Keratinocyte (primary cell): ENCODE data around the gene TRPV2. TPM values are rescaled to one million over a fixed set of nuclear protein-coding genes. Genes with fewer than 3 reads are reported as not detected.
A peak's percentile ranks its signal among the peaks of the same experiment; 100 is the strongest.

ENCODE experiments used
- DNase-seq: peaks from one replicate; pipeline ENCODE4 v3.0.0-alpha.2; 2011; ENCODE audit warnings: low read depth, missing footprints, low spot score
- FAIRE-seq: peaks from 2 replicates; lab custom pipeline; 2011; peaks lifted over from hg19 to GRCh38; lab: Jason Lieb, UNC
- H2AFZ ChIP-seq: 2 replicates; pipeline ENCODE4 v1.6.0; 2012; ENCODE audit warnings: low read length, control low read depth, inconsistent platforms; ENCODE audit not compliant: control insufficient read depth
- H3K27ac ChIP-seq: 2 replicates; pipeline ENCODE4 v1.5.1; 2011; ENCODE audit warnings: low read length; ENCODE audit not compliant: control insufficient read depth, insufficient read depth
- H3K27me3 ChIP-seq: 3 replicates; pipeline ENCODE4 v1.6.0; 2011; ENCODE audit warnings: low read length; ENCODE audit not compliant: control insufficient read depth, insufficient read depth; ENCODE audit errors: extremely low read depth
- H3K36me3 ChIP-seq, 2 experiments: 2 replicates in 1 of 2; 3 replicates in 1 of 2; pipeline ENCODE4 v1.5.1; 2011; ENCODE audit warnings: low read length in 2 of 2, mild to moderate bottlenecking in 1 of 2; ENCODE audit not compliant: control insufficient read depth in 2 of 2, insufficient read depth in 2 of 2; ENCODE audit errors: extremely low read depth in 1 of 2
- H3K4me1 ChIP-seq: 3 replicates; pipeline ENCODE4 v1.5.1; 2011; ENCODE audit warnings: low read length; ENCODE audit not compliant: control insufficient read depth, insufficient read depth; ENCODE audit errors: extremely low read depth
- H3K4me2 ChIP-seq: 3 replicates; pipeline ENCODE4 v1.6.0; 2011; ENCODE audit warnings: low read depth, low read length; ENCODE audit not compliant: control insufficient read depth, insufficient read depth; ENCODE audit errors: extremely low read depth
- H3K4me3 ChIP-seq, 3 experiments: fragments of 200-600 bp in 1 of 3; sonication (generic) in 1 of 3; 2 replicates in 2 of 3; 3 replicates in 1 of 3; pipeline ENCODE4 v1.5.1; 2011 to 2016; ENCODE audit warnings: low read length in 3 of 3, mild to moderate bottlenecking in 3 of 3, control low read depth in 2 of 3, inconsistent platforms in 1 of 3, low read depth in 1 of 3, mixed read lengths in 1 of 3, mixed run types in 1 of 3, moderate library complexity in 1 of 3; ENCODE audit not compliant: control insufficient read depth in 2 of 3, insufficient read depth in 2 of 3; ENCODE audit errors: extremely low read depth in 1 of 3
- H3K79me2 ChIP-seq: 2 replicates; pipeline ENCODE4 v1.6.0; 2012; ENCODE audit warnings: low read length; ENCODE audit not compliant: control insufficient read depth, insufficient read depth
- H3K9ac ChIP-seq: 3 replicates; pipeline ENCODE4 v1.6.0; 2011; ENCODE audit warnings: low read length; ENCODE audit not compliant: control insufficient read depth, insufficient read depth; ENCODE audit errors: extremely low read depth
- H3K9me1 ChIP-seq: 3 replicates; pipeline ENCODE4 v1.6.0; 2011; ENCODE audit warnings: low read length; ENCODE audit not compliant: control insufficient read depth, insufficient read depth; ENCODE audit errors: extremely low read depth
- H3K9me3 ChIP-seq: 2 replicates; pipeline ENCODE4 v1.5.1; 2012; ENCODE audit warnings: low read depth, low read length; ENCODE audit not compliant: control insufficient read depth
- H4K20me1 ChIP-seq: 3 replicates; pipeline ENCODE4 v1.6.0; 2011; ENCODE audit warnings: low read length; ENCODE audit not compliant: control insufficient read depth, insufficient read depth; ENCODE audit errors: extremely low read depth
- EZH2 ChIP-seq: IDR thresholded peaks from one replicate; pipeline ENCODE4 v1.6.1; 2012; ENCODE audit warnings: inconsistent platforms, mild to moderate bottlenecking, low read length, moderate library complexity
- dilution Hi-C: fragments of 300-500 bp; cut with MboI; formaldehyde crosslinking; loops from one replicate; pipeline ENCODE4 v1.7.0; 2020; ENCODE audit warnings: low sequenced_read_pairs; ENCODE audit not compliant: extremely low pct_ligation_motif_present
- polyA plus RNA-seq, 5 experiments: library from polyadenylated mRNA; depleted of rRNA in 3 of 5; stranded (reverse) in 3 of 5; stranded (forward) in 1 of 5; unstranded in 1 of 5; fragments of >200 nt; gene quantifications; 1 replicate in 1 of 5; 2 replicates in 3 of 5; 3 replicates in 1 of 5; pipeline versions ENCODE4 v1.2.1 to v1.2.3, GENCODE V29; 2011 to 2012; ENCODE audit warnings: missing spikeins in 2 of 5, low read depth in 1 of 5, low replicate concordance in 1 of 5
- TF ChIP-seq, protein P1 (sequence below), 3 experiments: IDR thresholded peaks in 1 of 3; conservative IDR thresholded peaks in 1 of 3; optimal IDR thresholded peaks in 1 of 3; 2 replicates in 2 of 3; 3 replicates in 1 of 3; pipeline versions ENCODE3 to v1.5.1; 2011; ENCODE audit warnings: low read length in 3 of 3, mild to moderate bottlenecking in 3 of 3, moderate library complexity in 2 of 3, control low read depth in 1 of 3, inconsistent platforms in 1 of 3; ENCODE audit not compliant: insufficient read depth in 2 of 3; ENCODE audit errors: extremely low read depth in 1 of 3

The TRPV2 gene
- polyA plus RNA-seq, 1 donor (not counting 4 experiments of a cell fraction or from before 2014, with no cell fraction given): 0.09 TPM

DNA sequence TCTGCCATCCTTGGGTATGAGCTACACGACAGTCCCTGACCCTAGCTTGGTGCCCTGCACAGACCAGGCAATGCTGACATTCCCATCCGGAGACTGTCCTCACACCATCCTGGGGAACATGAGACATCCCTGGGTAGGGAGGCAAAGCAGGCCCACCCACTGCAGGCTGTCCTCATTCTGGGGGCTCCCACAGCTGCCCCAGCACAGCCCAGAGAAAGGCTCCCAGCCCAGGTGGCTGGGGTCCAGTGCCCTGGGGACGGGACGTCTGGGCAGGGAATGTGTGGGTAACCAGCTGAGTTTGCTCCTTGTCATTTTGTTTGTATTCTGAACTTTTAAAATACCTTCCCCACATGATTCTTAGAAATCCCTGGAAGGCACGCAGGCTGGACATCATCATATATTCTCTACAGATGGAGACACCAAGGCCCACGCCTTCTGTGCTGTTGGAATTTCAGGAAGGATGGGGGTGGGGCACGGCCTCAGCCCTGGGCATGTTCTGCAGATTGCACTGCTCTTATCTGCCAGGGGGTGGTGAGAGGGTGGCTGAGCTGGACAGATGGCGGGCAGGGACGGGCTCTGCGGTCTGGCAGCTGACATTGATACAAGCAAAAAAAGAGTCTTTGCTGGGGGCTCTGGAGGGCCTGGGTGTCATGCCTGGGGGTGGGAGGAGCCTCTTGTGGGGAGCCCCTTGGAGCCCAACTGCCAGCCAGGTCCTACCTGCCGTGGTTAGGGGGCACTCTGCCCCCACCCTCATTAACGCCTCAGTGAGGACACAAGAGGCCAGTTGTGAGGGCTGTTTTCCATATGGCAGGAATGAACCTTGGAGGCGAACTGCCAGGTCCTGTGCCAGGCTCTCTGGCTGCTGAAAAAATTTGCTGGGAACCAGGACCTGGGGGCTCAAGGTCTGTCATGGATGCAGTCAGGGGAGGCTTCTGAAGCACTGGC, 48.3 kb downstream of the TRPV2 start:
- FAIRE-seq: no peak
- H3K9me1 ChIP-seq: no peaks in the 10 kb centered on the region
- no peaks in the 10 kb centered on the region for H3K36me3 ChIP-seq
- no peaks in the 10 kb centered on the region for H3K79me2 ChIP-seq
- no peak overlapping the region for H3K9ac ChIP-seq
- no peak overlapping the region for H3K27ac ChIP-seq
- H4K20me1 ChIP-seq: no peaks in the 10 kb centered on the region
- H3K4me3 ChIP-seq: no peak overlapping the region
- no peak overlapping the region for H3K4me2 ChIP-seq
- no peaks in the 10 kb centered on the region for H3K27me3 ChIP-seq
- H2AFZ ChIP-seq: no peak overlapping the region
- TF ChIP-seq EZH2: no peak
- TF ChIP-seq, protein P1, sequence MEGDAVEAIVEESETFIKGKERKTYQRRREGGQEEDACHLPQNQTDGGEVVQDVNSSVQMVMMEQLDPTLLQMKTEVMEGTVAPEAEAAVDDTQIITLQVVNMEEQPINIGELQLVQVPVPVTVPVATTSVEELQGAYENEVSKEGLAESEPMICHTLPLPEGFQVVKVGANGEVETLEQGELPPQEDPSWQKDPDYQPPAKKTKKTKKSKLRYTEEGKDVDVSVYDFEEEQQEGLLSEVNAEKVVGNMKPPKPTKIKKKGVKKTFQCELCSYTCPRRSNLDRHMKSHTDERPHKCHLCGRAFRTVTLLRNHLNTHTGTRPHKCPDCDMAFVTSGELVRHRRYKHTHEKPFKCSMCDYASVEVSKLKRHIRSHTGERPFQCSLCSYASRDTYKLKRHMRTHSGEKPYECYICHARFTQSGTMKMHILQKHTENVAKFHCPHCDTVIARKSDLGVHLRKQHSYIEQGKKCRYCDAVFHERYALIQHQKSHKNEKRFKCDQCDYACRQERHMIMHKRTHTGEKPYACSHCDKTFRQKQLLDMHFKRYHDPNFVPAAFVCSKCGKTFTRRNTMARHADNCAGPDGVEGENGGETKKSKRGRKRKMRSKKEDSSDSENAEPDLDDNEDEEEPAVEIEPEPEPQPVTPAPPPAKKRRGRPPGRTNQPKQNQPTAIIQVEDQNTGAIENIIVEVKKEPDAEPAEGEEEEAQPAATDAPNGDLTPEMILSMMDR (optimal IDR thresholded peaks at IDR 0.05 in 1 of 3, IDR thresholded peaks at IDR 0.05 in 1 of 3, conservative IDR thresholded peaks at IDR 0.05 in 1 of 3; ENCODE audit: extremely low read depth in 1 of 3, insufficient read depth in 2 of 3, low read length in 3 of 3): peak in 1 of 3 experiments; percentile 28
- H3K4me1 ChIP-seq: peaks cover 11% of the 10 kb centered on the region
- DNase-seq: no peak
- dilution Hi-C loops: no loop called here
- no peaks in the 10 kb centered on the region for H3K9me3 ChIP-seq

DNA sequence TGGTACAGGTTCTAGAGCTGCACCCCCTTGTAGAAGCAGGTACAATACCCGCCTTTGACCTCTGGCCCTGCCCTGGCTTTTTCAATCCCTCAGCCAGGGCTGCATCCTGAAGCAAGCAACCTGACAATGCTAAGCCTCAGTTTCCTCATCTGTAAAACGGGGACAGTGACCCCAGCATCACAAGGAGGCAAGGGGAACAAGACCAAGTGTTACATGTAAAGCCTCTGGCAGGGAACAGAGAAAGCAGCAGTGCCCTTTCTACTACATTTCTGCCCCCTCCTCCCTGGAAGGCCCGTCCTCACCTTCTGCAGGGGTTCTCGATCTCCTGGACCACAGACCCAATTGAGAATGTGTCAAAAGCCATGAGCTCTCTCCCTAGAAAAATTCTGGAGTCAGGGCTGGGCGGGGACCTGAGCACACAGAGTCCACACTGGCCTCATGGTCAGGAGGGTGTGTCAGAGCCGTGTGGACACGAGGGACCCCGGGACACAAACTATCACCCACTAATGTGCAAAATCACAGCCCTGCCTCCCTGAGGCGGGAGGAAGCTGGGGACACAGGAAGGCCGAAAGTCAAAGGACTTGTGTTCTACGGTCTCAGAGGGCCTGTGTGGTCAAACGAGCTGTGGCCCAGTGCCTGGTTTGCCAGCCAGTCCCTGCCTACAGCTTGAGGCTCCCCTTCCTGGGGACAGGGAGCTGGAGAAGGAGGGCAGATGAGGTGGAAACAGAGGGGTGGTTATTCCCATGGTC, 49.1 kb downstream of the TRPV2 start:
- TF ChIP-seq, protein P1 (optimal IDR thresholded peaks at IDR 0.05 in 1 of 3, IDR thresholded peaks at IDR 0.05 in 1 of 3, conservative IDR thresholded peaks at IDR 0.05 in 1 of 3; ENCODE audit: extremely low read depth in 1 of 3, insufficient read depth in 2 of 3, low read length in 3 of 3): no peak
- Histone ChIP-seq H3K36me3 (no peaks in the 10 kb centered on the region), H3K4me3 (no peak overlapping the region), H3K79me2 (no peaks in the 10 kb centered on the region), H3K9me1 (no peaks in the 10 kb centered on the region), H3K4me2 (no peak overlapping the region), H3K4me1 (peaks cover 9% of the 10 kb centered on the region), H2AFZ (no peak overlapping the region), H3K27ac (no peak overlapping the region), H3K9me3 (no peaks in the 10 kb centered on the region), H4K20me1 (no peaks in the 10 kb centered on the region), H3K9ac (no peak overlapping the region), H3K27me3 (no peaks in the 10 kb centered on the region)
- DNase-seq (no peak), FAIRE-seq (no peak)
- dilution Hi-C loops: no loop called here
